Stimulated activated CD4-positive, alpha-beta T cell treated with anti-CD3 and anti-CD28 coated beads, Interleukin-1b, Interleukin-23, amount 100 ng/mL, for 4 hours (primary cell): ENCODE measurements around the gene NECAB3.

Experiments
- DNase-seq, 2 donors: peaks; one replicate each; pipeline ENCODE4 v3.0.0-alpha.2; 2020; ENCODE audit warnings: low read depth in 2 of 2

The NECAB3 gene

GRCh38 chr20:33676652-33677645, 2.7 kb upstream of the NECAB3 start:
- DNase-seq = no peak

- DNase-seq = no peak
These were observed 1.9 kb upstream of the NECAB3 start for GRCh38 chr20:33676121-33676520.

GRCh38 chr20:33675136-33675959, 1.1 kb upstream of the NECAB3 start:
- DNase-seq = no peak

GRCh38 chr20:33673410-33674293, 576 bp downstream of the NECAB3 start:
- no peak for DNase-seq

GRCh38 chr20:33673114-33673409, 1.2 kb downstream of the NECAB3 start:
- DNase-seq = no peak

GRCh38 chr20:33672426-33673113, 1.7 kb downstream of the NECAB3 start:
- no peak for DNase-seq

- DNase-seq = no peak
These were observed 2.5 kb downstream of the NECAB3 start for GRCh38 chr20:33671573-33672288.

- DNase-seq = no peak
These were observed 3.3 kb downstream of the NECAB3 start for GRCh38 chr20:33670715-33671499.

GRCh38 chr20:33669873-33670640, 4.2 kb downstream of the NECAB3 start:
- DNase-seq = no peak

GRCh38 chr20:33669224-33669623, 5.0 kb downstream of the NECAB3 start:
- no peak for DNase-seq

- no peak for DNase-seq
These were observed 5.6 kb downstream of the NECAB3 start for GRCh38 chr20:33668466-33669155.

GRCh38 chr20:33667676-33668465, 6.4 kb downstream of the NECAB3 start:
- DNase-seq = peak; percentile 61 to 70

- peak; percentile 39 to 46 for DNase-seq
These were observed 7.0 kb downstream of the NECAB3 start for GRCh38 chr20:33667245-33667675.

GRCh38 chr20:33666293-33667244, 7.7 kb downstream of the NECAB3 start, which contains the start of gene ACTL10:
Gene ACTL10 (plus strand): TSS chr20:33666943. CDS start chr20:33667498, 555 bp downstream.
- peak; percentile 63 to 76 for DNase-seq

- no peak for DNase-seq
These were observed 9.5 kb downstream of the NECAB3 start for GRCh38 chr20:33664762-33665144.

GRCh38 chr20:33664085-33664761, 10.0 kb downstream of the NECAB3 start:
- no peak for DNase-seq
